GM21360 (cell line): ENCODE results near the gene C14orf180.

Experiments used
- ATAC-seq: cut with Tn5 transposase; IDR thresholded peaks from one replicate; pipeline ENCODE4 v1.9.1; 2021; ENCODE audit warnings: mild to moderate bottlenecking, moderate library complexity; ENCODE audit not compliant: unreplicated experiment

The C14orf180 gene

GRCh38 chr14:104560586-104560945 is 19.0 kb upstream of the C14orf180 start:
- no peak for ATAC-seq

- no peak for ATAC-seq
Observed at GRCh38 chr14:104561124-104561557, 18.4 kb upstream of the C14orf180 start.

GRCh38 chr14:104561632-104562495 is 17.7 kb upstream of the C14orf180 start:
- ATAC-seq = no peak

- no peak for ATAC-seq
Observed at GRCh38 chr14:104562606-104563005, 17.0 kb upstream of the C14orf180 start.

GRCh38 chr14:104563191-104563741 is 16.3 kb upstream of the C14orf180 start:
- ATAC-seq = no peak

GRCh38 chr14:104563742-104564615 is 15.6 kb upstream of the C14orf180 start:
- no peak for ATAC-seq

- no peak for ATAC-seq
Observed at GRCh38 chr14:104564744-104565679, 14.6 kb upstream of the C14orf180 start.

- no peak for ATAC-seq
Observed at GRCh38 chr14:104567141-104567956, 12.2 kb upstream of the C14orf180 start.

- ATAC-seq = no peak
Observed at GRCh38 chr14:104567957-104568225, 11.7 kb upstream of the C14orf180 start.

GRCh38 chr14:104568620-104569019 is 10.9 kb upstream of the C14orf180 start:
- ATAC-seq = no peak

- no peak for ATAC-seq
Observed at GRCh38 chr14:104569435-104569834, 10.1 kb upstream of the C14orf180 start.

GRCh38 chr14:104571246-104571645 is 8.3 kb upstream of the C14orf180 start:
- no peak for ATAC-seq

- no peak for ATAC-seq
Observed at GRCh38 chr14:104572024-104572626, 7.4 kb upstream of the C14orf180 start.

- ATAC-seq = no peak
Observed at GRCh38 chr14:104572668-104573067, 6.9 kb upstream of the C14orf180 start.

- ATAC-seq = no peak
Observed at GRCh38 chr14:104573930-104574329, 5.6 kb upstream of the C14orf180 start.

- ATAC-seq = no peak
Observed at GRCh38 chr14:104574536-104574935, 5.0 kb upstream of the C14orf180 start.

- no peak for ATAC-seq
Observed at GRCh38 chr14:104574978-104575583, 4.5 kb upstream of the C14orf180 start.

GRCh38 chr14:104576232-104576969 is 3.2 kb upstream of the C14orf180 start:
- no peak for ATAC-seq
